HG02943 (cell line): ENCODE results near the gene ADD1.

Experiments
- ATAC-seq: cut with Tn5 transposase; IDR thresholded peaks from one replicate; pipeline ENCODE4 v1.9.1; 2021; ENCODE audit warnings: mild to moderate bottlenecking, low read depth, moderate library complexity; ENCODE audit not compliant: unreplicated experiment

Gene ADD1

DNA sequence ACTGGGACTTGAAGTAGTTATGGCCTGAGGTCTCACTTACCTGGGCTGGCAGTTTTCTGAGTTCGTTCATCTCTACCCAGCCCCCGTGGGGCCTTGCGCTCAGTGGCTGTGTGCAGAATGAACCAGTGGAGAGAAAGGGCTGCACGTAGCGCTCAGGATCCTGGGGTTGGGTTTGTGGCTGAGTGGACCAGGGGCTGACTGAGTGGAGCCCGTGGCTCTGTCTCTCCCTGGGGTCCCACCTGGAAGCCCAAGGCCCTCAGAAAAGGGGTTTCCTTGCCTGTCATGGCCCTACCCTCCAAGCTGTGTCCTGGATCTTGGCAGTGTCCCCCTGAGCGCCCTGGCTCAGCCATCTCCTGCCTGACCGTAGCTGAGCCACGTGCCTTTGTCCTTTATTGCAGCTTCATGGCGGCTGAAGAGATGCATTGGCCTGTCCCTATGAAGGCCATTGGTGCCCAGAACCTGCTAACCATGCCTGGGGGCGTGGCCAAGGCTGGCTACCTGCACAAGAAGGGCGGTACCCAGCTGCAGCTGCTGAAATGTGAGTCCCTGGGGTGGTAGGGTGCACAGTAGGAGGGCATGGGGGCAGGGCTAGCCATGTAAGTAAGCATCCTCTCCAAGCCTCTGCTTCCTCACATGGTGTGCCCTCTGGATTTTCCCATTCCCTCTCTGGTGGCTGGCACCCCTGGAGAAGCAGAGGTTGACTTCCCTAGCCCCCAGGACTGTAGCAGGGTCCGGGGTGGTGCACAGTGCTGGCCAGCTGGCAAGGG is 23.2 kb upstream of the ADD1 start:
- ATAC-seq: no peak

DNA sequence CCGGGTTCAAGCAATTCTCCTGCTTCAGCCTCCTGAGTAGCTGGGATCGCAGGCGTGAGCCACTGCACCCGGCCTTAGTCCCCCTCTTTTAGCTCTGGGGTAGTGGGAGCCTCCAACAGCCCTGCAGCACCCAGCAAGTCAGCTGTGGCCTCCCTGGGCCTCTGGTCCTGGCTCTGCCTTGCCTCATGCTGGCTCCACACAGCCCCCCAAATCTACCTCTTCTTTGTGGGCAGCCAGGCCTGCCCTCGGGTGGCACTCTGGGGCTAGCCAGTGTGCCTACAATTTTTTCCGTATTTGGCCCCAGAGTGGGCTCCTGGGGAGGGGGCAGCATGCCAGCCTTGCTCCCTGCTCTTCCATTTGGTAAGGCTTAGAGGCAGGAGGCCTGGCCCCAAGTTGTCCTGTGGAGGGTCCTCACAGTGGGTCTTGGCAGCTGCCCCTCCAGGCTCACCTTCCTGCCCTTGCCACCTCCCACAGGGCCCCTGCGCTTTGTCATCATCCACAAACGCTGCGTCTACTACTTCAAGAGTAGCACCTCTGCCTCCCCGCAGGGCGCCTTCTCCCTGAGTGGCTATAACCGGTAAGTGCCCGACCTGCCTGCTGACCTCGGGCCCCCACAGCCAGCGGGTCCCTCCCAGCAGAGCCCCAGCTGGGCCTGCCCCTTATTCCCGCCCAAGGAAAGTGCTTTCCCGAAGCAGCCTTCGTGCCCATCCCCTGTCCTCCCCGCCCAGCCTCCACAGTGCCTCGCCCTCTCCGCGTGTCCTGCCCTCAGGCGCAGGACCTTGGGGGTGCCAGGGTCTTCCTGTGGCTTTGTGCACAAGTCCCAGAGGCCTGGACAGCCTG is 21.0 kb upstream of the ADD1 start:
- ATAC-seq: no peak

DNA sequence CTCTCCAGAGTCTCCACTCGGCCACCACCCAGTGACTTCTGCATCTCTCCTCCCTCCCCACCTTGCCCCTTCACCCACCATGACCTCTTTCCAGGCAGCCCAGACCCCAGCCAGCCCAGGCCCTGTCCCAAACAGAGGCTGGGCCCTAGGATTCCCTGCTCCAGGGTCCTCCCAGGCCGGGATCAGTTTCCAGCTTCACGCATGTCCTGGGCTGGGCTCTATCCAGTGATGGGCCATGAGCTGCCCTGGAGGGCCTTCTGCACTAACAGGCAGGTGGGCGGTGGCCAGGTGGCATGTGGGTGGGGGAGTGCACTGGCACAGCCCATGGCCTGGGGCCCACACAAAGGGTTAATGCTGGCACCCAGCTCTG is 20.4 kb upstream of the ADD1 start:
- ATAC-seq: no peak

DNA sequence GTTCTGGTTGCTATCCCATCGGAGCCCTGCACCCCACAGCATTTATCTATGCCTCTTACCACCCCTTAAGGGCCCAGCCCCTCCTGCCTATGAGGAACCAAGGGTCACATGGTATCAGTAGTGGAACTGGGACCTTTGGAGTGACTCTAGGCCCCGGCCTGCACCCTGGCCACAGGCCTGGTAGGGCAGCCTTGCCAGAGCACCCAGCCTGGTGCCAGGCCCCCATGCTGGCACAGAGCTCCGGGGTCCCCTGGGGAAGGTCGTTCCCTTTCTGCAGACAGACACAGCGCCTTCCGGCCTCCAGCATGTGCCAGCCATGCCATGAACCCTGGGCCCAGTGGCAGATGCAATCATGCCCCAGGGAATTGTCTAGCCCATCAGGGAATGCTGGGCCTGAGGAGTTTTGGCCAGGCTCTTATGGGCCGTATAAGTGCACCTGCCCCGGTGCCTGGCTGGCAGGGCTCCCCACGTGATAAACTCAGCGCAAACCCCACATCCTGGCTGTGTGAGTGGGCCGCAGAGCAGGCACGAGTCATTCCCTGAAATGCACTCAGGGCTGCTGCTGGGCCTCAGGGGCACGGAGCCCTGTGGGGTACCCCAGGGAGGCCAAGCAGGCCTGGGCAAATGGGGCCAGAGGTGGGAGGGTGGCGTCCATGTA is 19.8 kb upstream of the ADD1 start:
- no peak for ATAC-seq

DNA sequence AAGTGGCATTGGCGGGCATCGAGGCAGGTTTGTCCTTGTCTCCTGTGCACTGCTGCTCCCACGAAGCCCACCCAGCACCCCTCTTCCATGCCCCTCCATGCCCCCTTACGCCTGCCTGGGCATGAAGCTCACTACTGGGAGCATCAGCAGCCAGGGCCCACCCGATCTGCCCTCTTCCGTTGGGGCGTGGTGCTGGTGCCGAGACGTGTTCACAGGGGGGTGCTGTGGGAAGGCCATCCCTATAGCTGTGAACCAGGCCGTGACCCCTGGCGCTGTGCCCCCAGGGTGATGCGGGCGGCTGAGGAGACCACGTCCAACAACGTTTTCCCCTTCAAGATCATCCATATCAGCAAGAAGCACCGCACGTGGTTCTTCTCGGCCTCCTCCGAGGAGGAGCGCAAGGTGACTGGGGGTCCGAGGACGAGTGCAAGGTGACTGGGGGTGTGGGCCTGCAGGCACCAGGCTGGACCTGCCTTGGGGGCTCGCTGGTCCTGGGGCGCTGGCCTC is 19.3 kb upstream of the ADD1 start:
- no peak for ATAC-seq

DNA sequence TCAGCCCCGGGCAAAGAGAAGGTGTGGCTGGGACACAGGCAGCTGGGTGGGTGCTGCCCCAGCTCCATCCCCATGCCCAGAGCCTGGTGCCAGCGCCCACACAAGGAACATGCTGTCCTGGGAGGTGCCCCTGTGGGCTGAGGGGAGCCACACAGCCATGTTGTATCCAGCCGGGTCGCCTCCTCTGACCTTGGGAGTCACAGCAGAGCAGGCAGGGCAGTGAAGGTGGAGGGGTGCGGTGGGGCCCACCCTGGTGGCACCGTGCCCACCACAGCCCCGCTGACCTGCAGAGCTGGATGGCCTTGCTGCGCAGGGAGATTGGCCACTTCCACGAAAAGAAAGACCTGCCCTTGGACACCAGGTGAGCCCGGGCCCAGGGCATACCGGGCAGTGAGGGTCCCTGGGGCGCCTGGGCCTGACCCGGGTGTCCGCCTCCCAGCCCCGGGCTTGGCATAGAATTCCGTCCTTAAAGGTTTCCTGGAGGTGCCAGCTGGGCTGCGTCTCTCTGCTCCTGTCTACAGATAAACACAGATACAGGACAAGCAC is 18.7 kb upstream of the ADD1 start:
- no peak for ATAC-seq

DNA sequence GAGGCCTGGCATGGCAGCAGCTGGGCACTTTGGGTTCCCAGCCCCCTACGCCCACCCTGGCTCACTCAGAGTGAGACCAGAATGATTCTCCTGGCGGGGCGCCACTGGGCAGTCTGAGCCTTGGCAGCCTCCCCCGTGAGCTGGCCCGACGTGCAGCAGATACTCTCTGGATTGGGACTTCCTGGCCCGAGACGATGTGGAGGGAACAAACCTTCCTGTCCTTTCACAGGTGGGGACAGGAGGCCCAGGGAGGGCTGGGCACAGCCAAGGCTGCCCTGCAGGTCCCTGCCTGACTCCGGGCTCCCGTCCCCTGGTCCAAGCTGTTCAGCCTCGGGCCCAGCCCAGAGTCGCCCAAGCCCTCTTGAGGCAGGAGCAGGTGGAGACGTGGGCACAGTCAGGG is 17.9 kb upstream of the ADD1 start:
- ATAC-seq: no peak

DNA sequence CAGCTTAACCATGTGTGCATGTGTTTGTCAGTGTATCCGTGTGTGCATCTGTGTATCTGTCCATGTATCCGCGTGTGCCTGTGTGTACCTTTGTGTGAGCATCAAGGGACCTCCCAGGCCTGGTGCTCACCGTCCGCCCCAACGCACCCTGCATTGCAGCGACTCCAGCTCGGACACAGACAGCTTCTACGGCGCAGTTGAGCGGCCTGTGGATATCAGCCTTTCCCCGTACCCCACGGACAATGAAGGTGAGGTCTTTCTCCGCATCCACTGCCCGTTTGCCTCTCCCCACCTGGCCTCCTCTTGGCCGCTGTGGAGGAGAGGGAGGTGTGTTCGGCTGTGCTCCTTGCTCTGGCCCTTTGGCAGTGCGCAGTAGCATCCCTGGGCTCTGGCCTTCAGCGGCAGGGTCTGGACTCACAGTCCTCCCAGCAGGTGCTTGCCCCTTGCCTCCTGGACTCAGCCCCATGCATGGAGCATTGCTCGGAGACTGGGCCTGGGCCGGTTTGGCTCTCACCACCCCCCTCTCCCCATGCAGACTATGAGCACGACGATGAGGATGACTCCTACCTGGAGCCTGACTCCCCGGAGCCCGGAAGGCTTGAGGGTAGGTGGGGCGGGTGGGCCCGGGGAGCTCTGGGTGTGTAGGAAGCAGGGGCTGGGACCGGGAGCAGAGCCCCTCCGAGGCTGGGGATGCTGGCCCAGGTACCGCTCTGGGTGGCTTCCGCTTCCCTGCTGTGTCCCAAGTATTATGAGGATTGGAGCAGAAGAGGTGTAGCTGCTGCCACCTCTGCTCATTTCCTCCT is 16.4 kb upstream of the ADD1 start:
- no peak for ATAC-seq

DNA sequence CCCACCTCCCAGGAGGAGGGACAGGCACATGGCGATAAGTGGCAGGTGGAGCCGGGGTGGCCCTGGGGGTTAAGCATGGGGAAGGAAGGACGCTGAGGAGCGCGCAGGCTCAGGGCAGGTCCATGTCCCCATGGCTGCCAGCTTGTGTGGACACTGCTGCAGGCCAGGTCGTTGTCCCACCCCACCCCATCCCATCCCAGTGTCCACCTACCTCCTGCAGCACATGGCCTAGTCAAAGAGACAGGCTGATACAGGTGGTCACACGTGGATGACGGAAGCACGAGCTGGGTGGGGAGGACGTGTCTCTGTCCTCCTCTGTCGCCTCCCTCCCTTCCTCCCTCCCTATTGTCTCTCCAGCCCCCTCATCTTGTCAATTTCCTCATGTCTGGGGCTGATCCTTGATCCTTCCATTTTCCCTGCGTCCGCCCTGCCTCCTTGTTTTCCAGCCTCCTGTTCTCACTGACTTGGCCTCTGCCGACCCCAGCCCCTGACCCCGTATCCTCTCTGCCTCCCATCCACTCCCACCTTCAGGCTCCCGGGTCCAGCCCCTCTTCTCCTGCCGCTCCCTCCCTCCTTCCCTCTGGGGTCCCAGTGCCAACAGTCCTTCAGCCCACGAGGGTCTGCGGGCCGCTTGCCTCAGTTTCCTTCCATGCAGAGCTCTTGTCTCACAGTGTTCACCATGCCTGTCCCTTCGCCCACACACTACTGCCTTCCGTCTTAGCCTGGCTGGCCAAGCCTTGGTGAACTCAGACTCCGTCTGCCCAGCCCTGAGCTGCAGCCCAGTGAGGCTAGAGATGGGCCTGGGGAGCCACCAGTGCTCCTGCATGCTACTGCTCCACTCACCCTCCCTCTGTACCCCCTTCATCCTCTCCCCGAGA is 15.5 kb upstream of the ADD1 start:
- no peak for ATAC-seq

DNA sequence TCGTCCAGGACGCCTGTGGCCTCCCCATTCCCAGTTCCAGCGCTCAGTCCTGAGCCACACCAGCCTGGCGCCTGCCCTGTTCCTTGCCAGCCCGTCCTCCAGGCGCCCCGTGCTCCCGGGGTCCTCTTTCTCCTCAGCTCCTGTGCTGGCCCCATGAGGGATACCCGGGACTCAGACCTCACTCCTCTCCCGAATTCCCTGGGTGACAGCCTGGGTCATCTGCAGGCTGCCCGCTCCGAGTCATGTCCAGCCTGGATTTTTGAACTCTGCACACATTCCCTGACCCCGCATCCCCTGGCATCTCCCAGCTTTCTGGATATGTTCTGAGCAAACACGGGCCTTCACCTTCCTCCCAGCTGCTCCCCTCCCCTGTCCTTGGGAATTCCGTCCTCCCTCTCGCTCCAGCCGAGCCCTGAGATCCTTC is 14.9 kb upstream of the ADD1 start:
- no peak for ATAC-seq

DNA sequence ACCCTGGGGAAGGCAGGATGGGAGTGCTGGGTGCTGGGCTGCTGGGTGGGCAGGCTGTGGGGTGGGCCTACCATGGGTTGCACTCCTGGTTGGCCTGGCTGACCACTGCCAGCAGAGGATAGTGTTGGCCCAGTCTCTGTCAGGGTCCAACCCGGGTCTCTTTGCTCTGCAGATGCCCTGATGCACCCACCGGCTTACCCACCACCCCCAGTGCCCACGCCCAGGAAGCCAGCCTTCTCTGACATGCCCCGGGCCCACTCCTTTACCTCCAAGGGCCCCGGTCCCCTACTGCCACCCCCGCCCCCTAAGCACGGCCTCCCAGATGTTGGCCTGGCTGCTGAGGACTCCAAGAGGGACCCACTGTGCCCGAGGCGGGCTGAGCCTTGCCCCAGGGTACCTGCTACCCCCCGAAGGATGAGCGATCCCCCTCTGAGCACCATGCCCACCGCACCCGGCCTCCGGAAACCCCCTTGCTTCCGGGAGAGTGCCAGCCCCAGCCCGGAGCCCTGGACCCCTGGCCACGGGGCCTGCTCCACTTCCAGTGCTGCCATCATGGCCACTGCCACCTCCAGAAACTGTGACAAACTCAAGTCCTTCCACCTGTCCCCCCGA is 14.2 kb upstream of the ADD1 start:
- ATAC-seq: no peak

DNA sequence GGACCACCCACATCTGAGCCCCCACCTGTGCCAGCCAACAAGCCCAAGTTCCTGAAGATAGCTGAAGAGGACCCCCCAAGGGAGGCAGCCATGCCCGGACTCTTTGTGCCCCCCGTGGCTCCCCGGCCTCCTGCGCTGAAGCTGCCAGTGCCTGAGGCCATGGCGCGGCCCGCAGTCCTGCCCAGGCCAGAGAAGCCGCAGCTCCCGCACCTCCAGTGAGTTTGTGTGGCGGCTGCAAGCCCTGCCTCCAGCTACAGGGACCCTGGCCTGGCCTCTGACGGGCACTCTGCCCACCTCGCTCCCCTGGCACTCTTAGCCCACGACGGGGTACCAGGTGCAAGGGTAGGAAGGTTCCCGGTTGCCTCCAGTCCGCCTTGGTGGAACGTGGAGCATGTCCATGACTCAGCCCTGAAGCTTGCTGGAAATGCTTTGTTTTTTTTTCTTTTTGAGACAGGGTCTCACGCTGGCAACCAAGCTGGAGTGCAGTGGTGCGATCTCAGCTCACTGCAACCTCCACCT is 13.7 kb upstream of the ADD1 start:
- ATAC-seq: no peak

DNA sequence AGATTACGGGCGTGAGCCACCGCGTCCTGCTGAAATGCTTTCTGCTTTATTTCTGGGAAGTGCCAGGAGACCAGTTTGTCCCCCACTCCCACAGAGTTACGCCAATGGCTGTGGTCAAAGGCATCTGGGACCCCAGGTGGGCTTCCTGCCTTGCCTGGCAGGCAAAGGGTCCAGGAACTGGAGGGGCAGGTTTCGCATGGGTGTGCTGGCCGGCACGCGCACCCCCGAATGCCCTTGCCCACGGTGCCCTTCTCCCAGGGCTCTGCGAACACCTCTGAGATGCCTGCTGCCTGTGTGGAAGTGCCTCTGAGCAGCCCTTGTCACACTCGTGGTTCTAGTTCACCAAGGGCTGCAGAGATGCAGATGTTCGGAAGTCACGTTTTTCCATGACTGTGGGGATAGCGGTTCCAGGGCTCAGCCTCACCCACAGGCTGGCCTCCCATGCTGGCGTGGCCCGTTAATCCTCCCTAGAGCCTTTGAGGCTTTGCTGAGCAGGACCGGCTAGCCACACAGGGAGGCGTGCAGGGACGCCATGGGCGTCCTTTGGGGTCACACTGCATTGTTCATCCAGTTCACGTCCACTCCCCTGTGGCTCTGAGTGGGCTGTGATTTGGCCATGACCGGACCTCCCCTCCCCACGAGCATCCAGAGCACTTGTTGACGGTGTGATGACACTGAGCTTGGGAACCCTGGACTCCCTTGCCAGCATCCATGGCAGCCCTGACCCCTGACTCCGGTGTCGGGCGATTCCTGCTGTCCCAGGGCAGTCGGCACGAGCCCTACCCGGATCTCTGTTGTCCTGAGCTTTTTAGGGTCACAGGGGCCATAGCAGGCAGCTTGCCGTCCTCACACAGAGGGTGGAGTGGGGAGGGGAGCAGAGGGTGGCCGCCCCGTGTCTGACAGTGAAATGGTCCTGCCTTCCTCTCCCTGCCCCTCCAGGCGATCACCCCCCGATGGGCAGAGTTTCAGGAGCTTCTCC is 12.7 kb upstream of the ADD1 start:
- ATAC-seq: no peak

DNA sequence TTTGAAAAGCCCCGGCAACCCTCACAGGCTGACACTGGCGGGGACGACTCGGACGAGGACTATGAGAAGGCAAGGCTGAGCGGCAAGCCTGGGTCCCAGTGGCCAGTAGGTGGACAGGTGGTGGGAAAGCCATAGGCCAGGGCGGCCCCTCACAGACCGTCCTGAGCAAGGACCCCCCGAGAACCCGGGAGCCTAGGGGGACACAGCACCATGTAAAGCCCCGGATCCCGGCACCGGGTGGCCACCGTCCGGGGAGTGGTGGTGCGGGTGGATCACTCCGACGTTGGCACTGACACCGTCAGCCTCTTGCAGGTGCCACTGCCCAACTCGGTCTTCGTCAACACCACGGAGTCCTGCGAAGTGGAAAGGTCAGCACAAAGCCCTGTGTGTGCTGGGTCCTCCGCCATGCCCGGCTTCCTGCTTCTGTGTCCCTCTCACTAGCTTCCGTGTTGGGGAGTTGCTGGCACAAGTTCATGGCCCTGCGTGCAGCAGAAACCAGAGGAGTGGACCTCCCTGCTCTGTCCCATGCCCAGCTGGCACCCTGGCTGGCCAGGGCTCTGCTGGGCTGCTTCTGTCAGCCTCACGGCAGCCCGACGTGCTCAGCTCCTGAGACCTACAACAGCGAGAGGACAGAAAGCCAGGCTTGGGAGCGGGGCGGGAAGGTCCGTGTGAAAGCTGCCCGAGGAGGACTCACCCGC is 11.9 kb upstream of the ADD1 start:
- no peak for ATAC-seq

DNA sequence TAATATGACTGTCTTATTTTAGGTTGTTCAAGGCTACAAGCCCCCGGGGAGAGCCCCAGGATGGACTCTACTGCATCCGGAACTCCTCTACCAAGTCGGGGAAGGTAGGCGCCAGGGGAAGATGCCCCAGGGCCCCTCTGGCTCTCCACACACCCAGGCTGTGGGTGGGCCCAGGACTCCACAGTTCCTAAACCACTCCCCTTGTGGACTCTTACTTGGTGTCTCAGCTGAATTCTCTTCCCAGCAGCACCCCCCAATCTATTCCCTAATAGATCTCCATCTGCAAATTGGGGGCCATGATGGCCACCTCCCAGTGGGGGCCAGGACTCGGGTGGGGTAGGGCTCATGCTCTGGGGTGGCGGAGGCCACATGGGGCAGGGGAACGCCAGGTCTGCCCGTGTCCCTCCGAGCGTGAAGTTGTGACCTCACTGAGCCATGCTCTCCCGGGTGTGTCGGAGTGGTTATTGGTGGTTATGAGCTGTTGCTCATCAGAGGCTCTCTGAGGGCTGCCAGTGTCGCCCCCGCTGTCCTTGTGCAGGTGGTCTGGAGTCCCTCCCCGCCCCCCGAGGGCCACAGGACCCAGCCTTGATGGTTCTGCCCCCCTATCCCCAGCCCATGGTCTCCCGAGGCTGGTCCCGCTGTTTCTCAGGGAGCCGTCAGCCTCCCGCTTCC is 11.2 kb upstream of the ADD1 start:
- peak; percentile 67 for ATAC-seq

DNA sequence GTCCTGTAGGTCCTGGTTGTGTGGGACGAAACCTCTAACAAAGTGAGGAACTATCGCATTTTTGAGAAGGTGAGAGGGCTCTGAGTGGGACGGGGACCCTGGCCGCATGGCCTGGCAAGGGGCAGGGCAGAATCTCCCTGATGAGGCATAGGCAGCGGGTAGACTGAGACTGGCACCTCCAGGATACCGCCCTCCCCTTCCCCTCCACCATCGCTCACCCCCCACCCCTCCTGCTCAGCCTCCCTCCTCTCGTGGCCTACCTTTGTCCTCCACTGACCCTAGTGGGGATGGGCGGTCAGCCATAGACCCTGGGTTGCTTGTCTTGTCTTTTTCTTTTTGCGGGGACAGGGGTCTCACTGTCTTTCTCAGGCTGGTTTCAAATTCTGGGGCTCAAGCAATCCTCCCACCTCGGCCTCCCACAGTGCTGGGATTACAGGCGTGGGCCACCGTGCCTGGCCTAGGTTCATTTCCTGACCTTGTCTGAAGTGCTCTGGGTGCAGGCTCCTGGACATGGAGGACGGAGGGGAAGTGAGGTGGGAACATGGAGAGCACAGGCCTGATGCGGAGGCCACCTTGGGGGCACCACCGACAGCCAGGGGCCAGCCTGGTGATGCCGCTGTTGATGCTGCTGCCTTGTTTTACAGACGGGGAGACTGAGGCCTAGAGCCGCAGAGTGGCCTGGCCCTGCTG is 10.5 kb upstream of the ADD1 start:
- no peak for ATAC-seq
